ENCODE results near the gene IGF2R.

The IGF2R gene

DNA sequence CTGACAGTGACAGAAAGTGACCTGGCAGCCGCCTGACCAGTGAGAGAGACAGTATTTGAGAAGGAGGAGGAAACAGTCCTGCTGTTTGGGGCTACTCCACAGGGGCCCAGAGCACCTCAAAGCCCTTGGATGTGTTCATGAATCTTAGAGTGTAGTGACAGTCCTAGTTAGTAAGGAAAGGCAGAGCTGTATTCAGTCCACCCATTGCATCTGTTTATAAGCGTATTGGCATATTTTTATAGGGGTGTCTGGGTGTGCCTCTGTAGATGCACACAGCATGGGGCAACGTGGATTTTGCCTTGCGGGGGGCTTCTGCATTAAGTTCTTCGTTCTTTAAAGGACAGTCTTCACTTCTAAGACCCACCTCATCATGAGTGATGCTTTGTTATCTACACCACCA is 108.1 kb downstream of the IGF2R start:
- H4K20me1 ChIP-seq, result peaks cover 33% of the 10 kb centered on the region; the same call in 1 of the 2 replicates
- H3K9me3 ChIP-seq, result peaks cover 6% of the 10 kb centered on the region; the same call in 1 of the 2 replicates
- no peak overlapping the region for H3K4me2 ChIP-seq
- no peaks in the 10 kb centered on the region for H3K27me3 ChIP-seq
- peaks cover 100% of the 10 kb centered on the region for H3K36me3 ChIP-seq
- no peak for TF ChIP-seq Cebpa-rat (IDR thresholded peaks at IDR 0.05)
- H3K9ac ChIP-seq, result no peak overlapping the region
- no peak overlapping the region for H3K4me3 ChIP-seq
- peaks cover 2% of the 10 kb centered on the region for H3K4me1 ChIP-seq
- no peak overlapping the region for H3K27ac ChIP-seq

DNA sequence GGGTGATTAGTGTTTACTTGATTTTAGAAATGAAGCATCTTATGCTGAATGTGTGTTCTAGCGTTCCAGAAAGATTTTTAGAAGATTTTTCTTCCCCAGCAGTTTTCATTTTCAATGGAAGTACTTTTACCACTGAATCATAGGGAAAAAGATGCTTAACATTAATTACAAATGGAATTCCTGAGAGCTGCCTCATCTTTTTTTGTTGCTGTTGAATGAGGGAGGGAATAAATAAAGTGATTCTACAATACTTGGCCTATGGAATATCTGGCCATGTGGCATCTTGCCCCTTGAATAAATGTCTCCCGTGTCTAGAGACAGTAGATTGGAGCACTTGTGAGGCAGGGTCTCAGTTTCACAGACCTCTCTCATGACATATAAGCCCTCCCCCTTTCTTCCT is 108.6 kb downstream of the IGF2R start:
- no peak overlapping the region for H3K9ac ChIP-seq
- peaks cover 7% of the 10 kb centered on the region for H3K4me1 ChIP-seq
- no peak overlapping the region for H3K4me2 ChIP-seq
- no peaks in the 10 kb centered on the region for H3K27me3 ChIP-seq
- H4K20me1 ChIP-seq, result peaks cover 29% of the 10 kb centered on the region; the same call in 1 of the 2 replicates
- H3K27ac ChIP-seq, result no peak overlapping the region
- H3K4me3 ChIP-seq, result no peak overlapping the region
- H3K9me3 ChIP-seq, result peaks cover 6% of the 10 kb centered on the region; the same call in 1 of the 2 replicates
- TF ChIP-seq Cebpa-rat (IDR thresholded peaks at IDR 0.05), result no peak
- peaks cover 100% of the 10 kb centered on the region for H3K36me3 ChIP-seq

DNA sequence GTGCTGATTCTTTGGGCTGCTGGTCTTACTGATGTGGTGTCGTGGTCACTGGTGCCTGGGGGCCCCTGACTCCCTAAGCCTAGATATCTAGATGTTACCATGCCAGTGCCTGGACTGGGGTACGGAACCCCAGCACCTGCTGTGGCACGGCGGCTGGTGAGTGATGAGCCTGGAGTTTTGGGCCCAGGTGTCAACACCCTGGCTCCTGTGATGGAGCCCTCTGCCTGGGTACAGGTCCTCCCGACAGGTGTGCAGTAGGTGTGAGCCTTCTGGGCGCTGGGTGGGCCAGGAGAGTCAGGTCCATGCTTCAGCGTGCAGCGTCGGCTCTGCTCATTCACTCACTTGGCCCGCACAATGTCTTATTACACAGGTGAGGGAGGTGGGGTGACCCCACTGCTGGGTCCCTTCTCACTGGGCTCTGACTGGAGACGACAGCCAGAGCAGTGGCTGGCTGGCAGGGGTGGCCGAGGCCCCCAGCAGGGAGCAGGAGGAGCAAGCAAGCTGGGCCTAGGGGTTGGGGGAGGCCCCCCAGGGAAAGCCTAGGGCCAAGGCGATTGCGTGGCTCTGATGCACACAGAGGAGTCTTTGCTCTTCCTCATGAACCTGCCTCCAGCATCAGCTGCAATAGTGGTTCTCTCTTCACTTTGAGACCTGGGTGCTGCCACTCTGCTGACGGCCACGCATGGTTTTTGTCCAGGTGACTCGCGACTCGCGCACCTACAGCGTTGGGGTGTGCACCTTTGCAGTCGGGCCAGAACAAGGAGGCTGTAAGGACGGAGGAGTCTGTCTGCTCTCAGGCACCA is 110.2 kb downstream of the IGF2R start:
- H4K20me1 ChIP-seq, result peaks cover 22% of the 10 kb centered on the region; the same call in 1 of the 2 replicates
- H3K36me3 ChIP-seq, result peaks cover 100% of the 10 kb centered on the region
- no peak overlapping the region for H3K27ac ChIP-seq

DNA sequence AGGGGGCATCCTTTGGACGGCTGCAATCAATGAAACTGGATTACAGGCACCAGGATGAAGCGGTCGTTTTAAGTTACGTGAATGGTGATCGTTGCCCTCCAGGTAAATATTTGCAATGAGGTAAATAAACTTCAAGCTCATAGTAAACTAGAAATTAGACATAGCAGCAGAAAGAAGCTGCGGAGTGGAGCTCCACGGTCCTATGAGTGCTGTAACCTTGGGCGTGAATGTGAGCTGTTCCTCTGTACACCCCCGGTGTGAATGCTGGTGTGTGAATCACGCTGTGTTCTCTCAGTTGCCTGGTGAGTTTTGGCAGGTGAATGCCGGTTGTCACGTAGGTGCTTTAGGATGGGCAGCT is 110.8 kb downstream of the IGF2R start:
- Histone ChIP-seq H3K27me3 (no peaks in the 10 kb centered on the region), H3K4me3 (no peak overlapping the region), H3K9ac (no peak overlapping the region), H3K9me3 (peaks cover 6% of the 10 kb centered on the region; the same call in 1 of the 2 replicates), H3K36me3 (peaks cover 100% of the 10 kb centered on the region), H3K4me1 (peaks cover 14% of the 10 kb centered on the region), H3K27ac (no peak overlapping the region), H4K20me1 (peaks cover 17% of the 10 kb centered on the region; the same call in 1 of the 2 replicates), H3K4me2 (no peak overlapping the region)
- TF ChIP-seq Cebpa-rat (IDR thresholded peaks at IDR 0.05), result no peak

More for the DNA sequence above, 110.2 kb downstream of the IGF2R start:
- H3K4me3 ChIP-seq, result no peak overlapping the region
- H3K9ac ChIP-seq, result no peak overlapping the region
- TF ChIP-seq Cebpa-rat (IDR thresholded peaks at IDR 0.05), result no peak
- H3K4me1 ChIP-seq, result peaks cover 14% of the 10 kb centered on the region
- H3K9me3 ChIP-seq, result peaks cover 6% of the 10 kb centered on the region; the same call in 1 of the 2 replicates
- no peaks in the 10 kb centered on the region for H3K27me3 ChIP-seq
- no peak overlapping the region for H3K4me2 ChIP-seq

DNA sequence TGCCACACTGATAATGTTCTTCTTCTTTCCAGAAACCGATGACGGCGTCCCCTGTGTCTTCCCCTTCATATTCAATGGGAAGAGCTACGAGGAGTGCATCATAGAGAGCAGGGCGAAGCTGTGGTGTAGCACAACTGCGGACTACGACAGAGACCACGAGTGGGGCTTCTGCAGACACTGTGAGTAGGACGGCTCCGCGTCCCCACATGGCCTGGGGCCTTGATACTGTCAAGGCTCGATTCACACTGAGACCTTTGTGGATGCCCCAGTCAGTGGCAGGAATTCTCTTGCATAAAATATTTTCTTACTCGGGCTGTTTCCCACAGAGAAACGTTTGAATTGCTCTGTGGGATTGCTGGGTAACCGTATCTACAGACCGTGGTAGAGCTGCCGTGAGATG is 111.2 kb downstream of the IGF2R start:
- no peak overlapping the region for H3K4me3 ChIP-seq
- peaks cover 14% of the 10 kb centered on the region for H3K4me1 ChIP-seq
- peaks cover 13% of the 10 kb centered on the region; the same call in 1 of the 2 replicates for H4K20me1 ChIP-seq
- no peak overlapping the region for H3K4me2 ChIP-seq
- H3K27ac ChIP-seq, result no peak overlapping the region
- no peak for TF ChIP-seq Cebpa-rat (IDR thresholded peaks at IDR 0.05)
- peaks cover 100% of the 10 kb centered on the region for H3K36me3 ChIP-seq
- H3K27me3 ChIP-seq, result no peaks in the 10 kb centered on the region
- H3K9ac ChIP-seq, result no peak overlapping the region
- H3K9me3 ChIP-seq, result peaks cover 6% of the 10 kb centered on the region; the same call in 1 of the 2 replicates

DNA sequence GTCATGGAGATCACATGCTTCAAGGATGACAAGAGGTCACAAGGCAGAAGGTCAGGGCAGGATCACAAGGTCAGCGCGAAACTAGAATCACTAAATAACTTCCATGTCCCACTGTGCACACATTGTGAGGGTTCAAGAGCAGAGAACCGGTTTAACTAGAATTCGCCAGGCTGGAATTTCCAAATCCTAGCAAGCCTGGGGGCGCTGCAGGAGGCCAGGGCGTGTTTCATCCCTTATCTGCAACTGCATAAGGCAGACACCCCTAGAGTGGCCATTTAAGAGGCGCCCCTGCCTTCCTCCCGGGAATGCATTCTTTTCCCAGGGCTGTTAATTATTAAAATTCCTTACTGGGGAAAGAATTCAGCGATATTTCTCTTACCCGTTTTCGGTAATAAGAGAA is 112.5 kb downstream of the IGF2R start:
- no peak for TF ChIP-seq Cebpa-rat (IDR thresholded peaks at IDR 0.05)
- no peak overlapping the region for H3K4me2 ChIP-seq
- H3K36me3 ChIP-seq, result peaks cover 100% of the 10 kb centered on the region
- no peak overlapping the region for H3K9ac ChIP-seq
- H3K27me3 ChIP-seq, result no peaks in the 10 kb centered on the region
- 0 out of 2 replicates have a peak, but pooled peaks cover 3% of the 10 kb centered on the region for H4K20me1 ChIP-seq
- H3K4me1 ChIP-seq, result peaks cover 14% of the 10 kb centered on the region
- H3K9me3 ChIP-seq, result peaks cover 6% of the 10 kb centered on the region; the same call in 1 of the 2 replicates
- H3K4me3 ChIP-seq, result no peak overlapping the region
- H3K27ac ChIP-seq, result no peak overlapping the region

DNA sequence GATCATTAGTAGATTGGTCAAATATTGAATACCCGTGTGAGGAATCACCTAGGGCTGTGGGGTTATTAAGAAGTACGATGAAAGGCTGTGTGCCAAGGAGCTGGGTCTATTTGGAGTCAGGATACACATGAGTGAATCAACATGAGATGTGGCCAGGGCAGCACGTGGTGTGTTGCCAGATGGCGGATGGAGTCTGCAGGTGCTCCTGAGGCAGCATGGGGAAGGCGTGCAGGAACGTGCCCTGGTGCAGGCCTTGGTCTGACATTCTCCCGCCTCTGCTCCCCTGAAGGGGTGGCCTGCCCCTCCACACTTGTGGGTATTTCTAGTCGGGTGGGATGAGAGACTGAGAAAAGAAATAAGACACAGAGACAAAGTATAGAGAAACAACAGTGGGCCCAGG is 113.7 kb downstream of the IGF2R start:
- H3K9ac ChIP-seq, result no peak overlapping the region
- TF ChIP-seq Cebpa-rat (IDR thresholded peaks at IDR 0.05), result no peak
- peak overlapping the region; percentile 24 for H3K4me2 ChIP-seq
- peak overlapping the region; percentile 31; the same call in 1 of the 2 replicates for H3K27ac ChIP-seq
- no peaks in the 10 kb centered on the region for H4K20me1 ChIP-seq
- H3K9me3 ChIP-seq, result peaks cover 6% of the 10 kb centered on the region; the same call in 1 of the 2 replicates
- no peaks in the 10 kb centered on the region for H3K27me3 ChIP-seq
- peaks cover 100% of the 10 kb centered on the region for H3K36me3 ChIP-seq
- H3K4me3 ChIP-seq, result no peak overlapping the region
- H3K4me1 ChIP-seq, result peaks cover 14% of the 10 kb centered on the region

DNA sequence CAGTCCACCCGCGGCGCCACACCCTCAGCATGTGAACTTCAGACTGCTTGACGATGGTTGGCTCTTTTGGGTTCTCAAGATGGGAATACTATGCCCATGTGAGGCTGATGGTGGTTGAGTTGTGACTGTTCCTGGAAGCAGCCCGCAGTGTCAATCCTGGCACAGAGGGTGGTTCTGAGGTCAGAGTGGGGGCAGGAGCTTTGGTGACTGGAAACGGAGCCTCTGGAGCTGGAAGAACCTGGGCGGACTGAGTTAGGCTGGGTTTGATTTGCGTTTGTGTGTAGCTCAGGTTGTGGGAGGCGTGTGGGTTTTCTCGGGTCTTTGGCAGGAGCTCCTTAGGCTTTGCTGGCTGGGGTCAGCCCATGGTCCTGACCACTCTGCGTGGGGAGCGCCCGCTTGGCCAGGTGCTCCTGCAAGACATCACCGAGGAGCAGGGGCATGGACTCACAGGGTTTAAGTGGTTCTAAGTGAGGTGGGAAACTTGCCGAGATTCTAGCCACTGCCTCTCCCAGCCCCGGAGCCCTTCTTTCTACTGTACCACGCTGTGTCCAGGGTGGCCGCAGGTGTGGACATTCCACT is 115.4 kb downstream of the IGF2R start:
- H3K36me3 ChIP-seq, result peaks cover 100% of the 10 kb centered on the region
- peaks cover 12% of the 10 kb centered on the region; the same call in 1 of the 2 replicates for H4K20me1 ChIP-seq

DNA sequence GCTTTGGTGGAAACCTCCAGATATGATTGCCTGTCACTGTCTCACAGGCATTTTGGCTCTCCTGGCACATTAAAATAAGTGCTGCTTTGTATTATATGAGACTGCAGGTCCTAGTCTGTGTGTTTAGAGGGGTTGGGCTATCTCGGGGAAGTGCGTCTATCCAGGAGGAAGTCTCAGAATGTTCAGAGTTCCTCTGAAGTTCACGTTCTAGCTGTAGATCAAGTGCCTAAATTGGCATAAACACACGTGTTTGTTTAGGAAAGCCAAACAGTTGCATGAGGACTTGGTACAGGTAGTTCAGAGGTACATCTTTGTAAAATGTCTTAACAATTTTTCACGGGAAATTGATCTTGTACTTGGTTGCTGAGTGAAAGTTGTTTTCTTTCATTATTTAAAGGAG is 116.3 kb downstream of the IGF2R start:
- Histone ChIP-seq H3K36me3 (peaks cover 100% of the 10 kb centered on the region), H3K4me3 (no peak overlapping the region), H3K27ac (no peak overlapping the region), H3K9me3 (peaks cover 6% of the 10 kb centered on the region; the same call in 1 of the 2 replicates), H3K27me3 (no peaks in the 10 kb centered on the region), H3K4me2 (no peak overlapping the region), H3K9ac (no peak overlapping the region), H3K4me1 (peaks cover 14% of the 10 kb centered on the region), H4K20me1 (peaks cover 12% of the 10 kb centered on the region; the same call in 1 of the 2 replicates)
- no peak for TF ChIP-seq Cebpa-rat (IDR thresholded peaks at IDR 0.05)

More for the DNA sequence above, 115.4 kb downstream of the IGF2R start:
- Histone ChIP-seq H3K27ac (no peak overlapping the region), H3K9me3 (peaks cover 6% of the 10 kb centered on the region; the same call in 1 of the 2 replicates), H3K4me3 (no peak overlapping the region), H3K4me2 (no peak overlapping the region), H3K27me3 (no peaks in the 10 kb centered on the region), H3K4me1 (peaks cover 14% of the 10 kb centered on the region), H3K9ac (no peak overlapping the region)
- TF ChIP-seq Cebpa-rat (IDR thresholded peaks at IDR 0.05), result no peak

All from BLaER1 (cell line).